PFSK-1 (cell line): ENCODE measurements around the gene CAMTA1.

ENCODE experiments used
- FOXP2 ChIP-seq: optimal IDR thresholded peaks from 2 replicates; pipeline ENCODE3; 2011; ENCODE audit warnings: borderline replicate concordance, control low read depth, inconsistent platforms; ENCODE audit not compliant: insufficient read depth; ENCODE audit errors: extremely low read length, extremely low read depth
- POLR2AphosphoS5 ChIP-seq: IDR thresholded peaks from 2 replicates; pipeline ENCODE4 v1.6.1; 2012; ENCODE audit warnings: low read depth, mild to moderate bottlenecking, control low read depth, low read length, moderate library complexity
- REST ChIP-seq, 2 experiments: IDR thresholded peaks; 2 replicates each; pipeline versions ENCODE4 v1.6.1 to v1.8.0; 2011 to 2012; ENCODE audit warnings: low read depth in 2 of 2, low read length in 2 of 2, control low read depth in 1 of 2, inconsistent platforms in 1 of 2, mild to moderate bottlenecking in 1 of 2, moderate library complexity in 1 of 2; ENCODE audit not compliant: insufficient read depth in 1 of 2
- SIN3A ChIP-seq: IDR thresholded peaks from 2 replicates; pipeline ENCODE4 v1.6.1; 2012; ENCODE audit warnings: mild to moderate bottlenecking, low read length, moderate library complexity, borderline replicate concordance; ENCODE audit not compliant: insufficient read depth
- TAF1 ChIP-seq: IDR thresholded peaks from 2 replicates; pipeline ENCODE4 v1.6.1; 2012; ENCODE audit warnings: low read length, control low read depth, borderline replicate concordance; ENCODE audit not compliant: insufficient read depth

- TF ChIP-seq REST (IDR thresholded peaks at IDR 0.05; ENCODE audit: insufficient read depth in 1 of 2, low read depth in 2 of 2, low read length in 2 of 2) = no peak
- TF ChIP-seq SIN3A = no peak
- no peak for TF ChIP-seq POLR2AphosphoS5
- no peak for TF ChIP-seq TAF1
- TF ChIP-seq FOXP2 = no peak
Measured at GRCh38 chr1:7266561-7266960, 481.3 kb downstream of the CAMTA1 start.
